ENCODE data around the gene REM1. TPM values are rescaled to one million over a fixed set of nuclear protein-coding genes. Genes with fewer than 3 reads are reported as not detected.
"Not testable (repeated sequence)": the region's sequence is repeated elsewhere in the genome, so short reads cannot be mapped to it uniquely, and the experiment has no call there.

REM1 gene, protein sequence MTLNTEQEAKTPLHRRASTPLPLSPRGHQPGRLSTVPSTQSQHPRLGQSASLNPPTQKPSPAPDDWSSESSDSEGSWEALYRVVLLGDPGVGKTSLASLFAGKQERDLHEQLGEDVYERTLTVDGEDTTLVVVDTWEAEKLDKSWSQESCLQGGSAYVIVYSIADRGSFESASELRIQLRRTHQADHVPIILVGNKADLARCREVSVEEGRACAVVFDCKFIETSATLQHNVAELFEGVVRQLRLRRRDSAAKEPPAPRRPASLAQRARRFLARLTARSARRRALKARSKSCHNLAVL
- total RNA-seq, result 2.3 TPM
- long read RNA-seq, partial matches to known transcripts, result 0 of 2 reads
- long read RNA-seq, other reads (novel, unspliced or antisense), result 0 of 2 reads

- H3K9me3 ChIP-seq, result no peaks in the 10 kb centered on the region
- TF ChIP-seq CTCF (IDR thresholded peaks at IDR 0.05), result no peak
- H3K4me3 ChIP-seq, result peak within 1 kb of the TSS; percentile 51
- peak; percentile 65 to 78 for ATAC-seq
- H3K27ac ChIP-seq, result peak within 1 kb of the TSS; percentile 47
- intact Hi-C loops (cut with DNase I), result no loop called here
- H3K36me3 ChIP-seq, result no peaks in the 10 kb centered on the region
- H3K4me1 ChIP-seq, result peaks cover 12% of the 10 kb centered on the region
- peak; percentile 50 for DNase-seq
- H3K27me3 ChIP-seq (ENCODE audit: low read depth), result peaks cover 24% of the 10 kb centered on the region
These were observed at the start of gene REM1, which contains the start of gene DEFB124 for GRCh38 chr20:31474758-31475427. TSS of gene REM1 (plus strand) at chr20:31475288. CDS start at chr20:31476446, 1,158 bp downstream. TSS of gene DEFB124 (minus strand) at chr20:31475127. CDS start at chr20:31473013, 2,114 bp downstream.

DNA sequence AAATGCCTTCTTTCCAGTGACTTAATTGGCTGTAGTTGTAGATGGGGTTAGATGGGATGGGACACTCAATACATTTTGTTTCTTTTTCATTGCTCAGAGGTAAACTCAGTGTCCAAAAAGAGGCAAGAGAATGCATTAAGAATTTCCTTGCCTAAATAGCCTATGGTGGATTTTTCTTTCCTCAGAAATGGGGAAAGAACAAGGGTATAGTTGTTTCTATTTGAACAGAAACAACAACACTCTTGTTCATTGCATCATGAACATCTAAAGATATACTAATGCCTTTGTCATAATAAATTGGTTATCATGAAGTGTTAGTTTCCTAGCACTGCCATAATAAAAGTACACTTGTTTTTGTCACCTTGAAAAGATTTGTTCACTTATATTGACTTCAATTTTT, 49.3 kb upstream of the REM1 start:
- intact Hi-C loops (cut with DNase I), result no loop called here
- Histone ChIP-seq H3K9me3 (no peaks in the 10 kb centered on the region), H3K4me3 (no peak overlapping the region), H3K36me3 (no peaks in the 10 kb centered on the region), H3K4me1 (no peaks in the 10 kb centered on the region), H3K27me3 (ENCODE audit: low read depth) (no peaks in the 10 kb centered on the region), H3K27ac (no peak overlapping the region)
- DNase-seq (no peak), ATAC-seq (no peak)
- no peak for TF ChIP-seq CTCF (IDR thresholded peaks at IDR 0.05)

DNA sequence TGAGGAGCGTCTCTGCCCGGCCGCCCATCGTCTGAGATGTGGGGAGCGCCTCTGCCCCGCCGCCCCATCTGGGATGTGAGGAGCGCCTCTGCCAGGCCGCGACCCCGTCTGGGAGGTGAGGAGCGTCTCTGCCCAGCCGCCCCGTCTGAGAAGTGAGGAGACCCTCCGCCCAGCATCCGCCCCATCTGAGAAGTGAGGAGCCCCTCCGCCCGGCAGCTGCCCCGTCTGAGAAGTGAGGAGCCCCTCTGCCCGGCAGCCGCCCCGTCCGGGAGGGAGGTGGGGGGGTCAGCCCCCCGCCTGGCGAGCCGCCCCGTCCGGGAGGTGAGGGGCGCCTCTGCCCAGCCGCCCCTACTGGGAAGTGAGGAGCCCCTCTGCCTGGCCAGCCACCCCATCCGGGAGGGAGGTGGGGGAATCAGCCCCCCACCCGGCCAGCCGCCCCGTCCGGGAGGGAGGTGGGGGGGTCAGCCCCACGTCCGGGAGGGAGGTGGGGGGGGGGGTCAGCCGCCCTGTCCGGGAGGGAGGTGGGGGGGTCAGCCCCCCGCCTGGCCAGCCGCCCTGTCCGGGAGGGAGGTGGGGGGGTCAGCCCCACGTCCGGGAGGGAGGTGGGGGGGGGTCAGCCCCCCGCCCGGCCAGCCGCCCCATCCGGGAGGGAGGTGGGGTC, 48.1 kb upstream of the REM1 start:
- H3K27me3 ChIP-seq (ENCODE audit: low read depth); intact Hi-C loops (cut with DNase I); H3K4me3 ChIP-seq; H3K9me3 ChIP-seq; H3K4me1 ChIP-seq; H3K27ac ChIP-seq; DNase-seq; H3K36me3 ChIP-seq; ATAC-seq: not testable (repeated sequence)

DNA sequence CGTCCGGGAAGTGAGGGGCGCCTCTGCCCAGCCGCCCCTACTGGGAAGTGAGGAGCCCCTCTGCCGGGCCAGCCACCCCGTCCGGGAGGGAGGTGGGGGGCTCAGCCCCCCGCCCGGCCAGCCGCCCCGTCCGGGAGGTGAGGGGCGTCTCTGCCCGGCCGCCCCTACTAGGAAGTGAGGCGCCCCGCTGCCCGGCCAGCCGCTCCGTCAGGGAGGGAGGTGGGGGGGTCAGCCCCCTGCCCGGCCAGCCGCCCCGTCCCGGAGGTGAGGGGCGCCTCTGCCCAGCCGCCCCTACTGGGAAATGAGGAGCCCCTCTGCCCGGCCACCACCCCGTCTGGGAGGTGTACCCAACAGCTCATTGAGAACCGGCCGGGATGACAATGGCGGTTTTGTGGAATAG, 47.5 kb upstream of the REM1 start:
- H3K4me3 ChIP-seq; H3K9me3 ChIP-seq; H3K27me3 ChIP-seq (ENCODE audit: low read depth); H3K27ac ChIP-seq; H3K36me3 ChIP-seq; ATAC-seq; H3K4me1 ChIP-seq; intact Hi-C loops (cut with DNase I); DNase-seq: not testable (repeated sequence)

DNA sequence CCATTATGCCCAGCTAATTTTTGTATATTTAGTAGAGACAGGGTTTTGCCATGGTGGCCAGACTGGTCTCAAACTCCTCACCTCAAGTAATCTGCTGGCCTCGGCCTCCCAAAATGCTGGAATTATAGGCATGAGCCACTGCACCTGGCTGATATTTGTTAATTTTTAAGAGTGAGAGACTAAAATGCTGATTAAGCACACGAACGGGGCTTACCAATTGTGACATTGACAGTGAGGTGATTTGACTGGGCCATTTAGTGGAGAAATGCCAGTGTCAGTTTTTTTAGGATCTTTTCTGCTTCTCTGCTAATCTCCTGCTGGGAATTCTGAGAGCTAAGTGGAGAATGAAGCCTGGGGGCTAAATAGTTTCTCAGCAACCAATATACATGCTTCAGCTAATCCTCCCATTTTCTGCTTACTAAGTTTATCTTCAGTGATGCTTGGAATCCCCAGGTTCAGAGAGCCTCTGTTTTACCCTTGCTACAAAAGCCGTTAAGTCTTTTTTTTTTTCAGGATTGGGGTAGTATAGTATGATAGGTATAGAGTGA, 44.4 kb upstream of the REM1 start:
- TF ChIP-seq CTCF (IDR thresholded peaks at IDR 0.05), result no peak

DNA sequence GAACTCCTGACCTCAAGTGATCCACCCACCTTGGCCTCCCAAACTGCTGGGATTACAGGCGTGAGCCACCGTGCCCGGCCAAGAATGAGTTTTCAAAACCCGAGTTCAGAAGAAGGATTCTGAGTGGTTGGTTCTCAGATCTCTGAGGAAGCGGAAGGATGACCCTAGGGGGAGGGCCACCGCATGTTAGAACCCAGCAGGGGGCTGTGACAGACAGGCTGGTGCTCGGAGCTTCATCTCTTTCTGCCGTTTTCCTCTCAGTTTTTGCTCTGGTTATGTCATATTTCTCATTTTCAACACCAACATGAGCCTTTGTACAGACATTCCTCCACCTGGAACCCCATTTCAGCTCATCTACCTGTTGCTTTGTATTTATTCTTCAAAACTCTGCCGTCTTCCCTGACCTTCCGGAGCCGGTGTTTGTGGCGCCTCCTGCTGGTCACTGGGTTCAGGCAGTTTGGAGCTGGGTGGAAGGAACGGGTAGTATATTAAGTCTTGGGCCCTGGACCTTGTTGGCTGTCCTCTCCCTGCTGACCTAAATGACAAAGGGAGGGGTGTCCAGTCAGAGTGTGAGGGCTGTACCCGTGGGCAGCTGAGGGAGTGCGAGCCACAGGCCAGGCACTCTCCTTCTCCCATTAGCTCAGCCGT, 35.0 kb upstream of the REM1 start, which contains the start of gene DEFB123:
DEFB123 (plus strand) TSS at position 621 of the 648 bp plus-strand sequence. CDS start 67 bp downstream, outside the sequence.
- ATAC-seq, result no peak
- no peaks in the 10 kb centered on the region for H3K9me3 ChIP-seq
- no peaks in the 10 kb centered on the region for H3K4me1 ChIP-seq
- H3K4me3 ChIP-seq, result no peak within 1 kb of the TSS
- H3K27me3 ChIP-seq (ENCODE audit: low read depth), result no peaks in the 10 kb centered on the region
- intact Hi-C loops (cut with DNase I), result no loop called here
- no peaks in the 10 kb centered on the region for H3K36me3 ChIP-seq
- no peak within 1 kb of the TSS for H3K27ac ChIP-seq
- no peak for TF ChIP-seq CTCF (IDR thresholded peaks at IDR 0.05)
- no peak for DNase-seq

More for the DNA sequence above, 44.4 kb upstream of the REM1 start:
- ATAC-seq, result no peak
- Histone ChIP-seq H3K36me3 (no peaks in the 10 kb centered on the region), H3K9me3 (no peaks in the 10 kb centered on the region), H3K27me3 (ENCODE audit: low read depth) (no peaks in the 10 kb centered on the region), H3K4me1 (no peaks in the 10 kb centered on the region), H3K27ac (no peak overlapping the region), H3K4me3 (no peak overlapping the region)
- intact Hi-C loops (cut with DNase I), result no loop called here
- no peak for DNase-seq
